IMR-90 (cell line): ENCODE data around the gene SERP1. TPM values are rescaled to one million over a fixed set of nuclear protein-coding genes. Genes with fewer than 3 reads are reported as not detected.
A peak's percentile ranks its signal among the peaks of the same experiment; 100 is the strongest.

ENCODE experiments used
- ATAC-seq: fragments of 200-7000 bp; cut with Tn5 transposase; 2 replicates; pipeline ENCODE4 v1.9.1; 2020; ENCODE audit warnings: low read depth, mild to moderate bottlenecking, moderate library complexity
- BruUV-seq: library from RNA; stranded (reverse); fragments of 400-500 nt; replicated peaks from 2 replicates; lab custom pipeline; 2021; lab: Mats Ljungman, UMichigan
- CTCF ChIA-PET: fragments of 300-600 bp; formaldehyde crosslinking; extraction: SDS; loops from one replicate; lab custom pipeline; 2021; ENCODE audit warnings: antibody characterized with exemption; lab: Yijun Ruan, JAX
- POLR2A ChIA-PET: fragments of 300-600 bp; sonication (Branson Sonifier 250); formaldehyde crosslinking; loops from one replicate; lab custom pipeline; 2022; ENCODE audit warnings: antibody characterized with exemption; ENCODE audit not compliant: unreplicated experiment; lab: Charles Lee
- DNase-seq: peaks from one replicate; pipeline ENCODE4 v3.0.0; 2013
- H2AFZ ChIP-seq: replicated peaks from 2 replicates; pipeline ENCODE3; 2013; ENCODE audit warnings: low read length, mild to moderate bottlenecking; ENCODE audit not compliant: poor library complexity
- H2AK5ac ChIP-seq: 2 replicates; pipeline ENCODE4 v1.6.1; 2013; ENCODE audit warnings: low read depth, low read length, inconsistent platforms
- H2AK9ac ChIP-seq: replicated peaks from 2 replicates; pipeline ENCODE3; 2013; ENCODE audit warnings: mild to moderate bottlenecking, low read depth, low read length, moderate library complexity; ENCODE audit not compliant: poor library complexity
- H2BK120ac ChIP-seq: 2 replicates; pipeline ENCODE4 v1.6.1; 2013; ENCODE audit warnings: low read depth, low read length, inconsistent platforms
- H2BK15ac ChIP-seq: 3 replicates; pipeline ENCODE4 v1.6.1; 2013; ENCODE audit warnings: low read depth, low read length, inconsistent platforms
- H2BK20ac ChIP-seq: 2 replicates; pipeline ENCODE4 v1.6.1; 2013; ENCODE audit warnings: low read depth, mild to moderate bottlenecking, inconsistent platforms, low read length, moderate library complexity
- H2BK5ac ChIP-seq: 2 replicates; pipeline ENCODE4 v1.6.1; 2013; ENCODE audit warnings: mild to moderate bottlenecking, low read depth, low read length, inconsistent platforms; ENCODE audit not compliant: poor library complexity, severe bottlenecking
- H3K14ac ChIP-seq: replicated peaks from 2 replicates; pipeline ENCODE4 v1.6.1; 2013; ENCODE audit warnings: low read depth, low read length, inconsistent platforms
- H3K18ac ChIP-seq: 2 replicates; pipeline ENCODE4 v1.6.1; 2013; ENCODE audit warnings: low read depth, low read length, control low read depth
- H3K23ac ChIP-seq: 2 replicates; pipeline ENCODE4 v1.6.1; 2013; ENCODE audit warnings: low read depth, low read length, inconsistent platforms
- H3K27ac ChIP-seq: 2 replicates; pipeline ENCODE4 v1.5.1; 2013; ENCODE audit warnings: mild to moderate bottlenecking, control low read depth, low read length; ENCODE audit not compliant: insufficient read depth
- H3K27me3 ChIP-seq: 2 replicates; pipeline ENCODE4 v1.6.1; 2013; ENCODE audit warnings: low read length; ENCODE audit not compliant: control insufficient read depth, insufficient read depth
- H3K36me3 ChIP-seq: 2 replicates; pipeline ENCODE4 v1.6.1; 2013; ENCODE audit warnings: low read length, mixed read lengths; ENCODE audit not compliant: control insufficient read depth, insufficient read depth
- H3K4ac ChIP-seq: 2 replicates; pipeline ENCODE4 v1.6.1; 2013; ENCODE audit warnings: low read depth, low read length, inconsistent platforms
- H3K4me1 ChIP-seq: 2 replicates; pipeline ENCODE4 v1.6.1; 2013; ENCODE audit warnings: low read length, mixed read lengths; ENCODE audit not compliant: control insufficient read depth, insufficient read depth
- H3K4me2 ChIP-seq: 2 replicates; pipeline ENCODE4 v1.6.1; 2013; ENCODE audit warnings: low read depth, mild to moderate bottlenecking, control low read depth, low read length, moderate library complexity
- H3K4me3 ChIP-seq: 2 replicates; pipeline ENCODE4 v1.5.1; 2013; ENCODE audit warnings: low read depth, mild to moderate bottlenecking, control low read depth, low read length, moderate library complexity; ENCODE audit not compliant: insufficient read depth
- H3K56ac ChIP-seq: 2 replicates; pipeline ENCODE4 v1.6.1; 2013; ENCODE audit warnings: low read length, inconsistent platforms; ENCODE audit not compliant: insufficient read depth; ENCODE audit errors: extremely low read depth
- H3K79me1 ChIP-seq, 2 experiments: 2 replicates each; pipeline ENCODE4 v1.6.1; 2013; ENCODE audit warnings: low read length in 2 of 2, inconsistent platforms in 1 of 2, low read depth in 1 of 2
- H3K9ac ChIP-seq: 2 replicates; pipeline ENCODE4 v1.6.1; 2013; ENCODE audit warnings: low read depth, low read length, control low read depth
- H3K9me1 ChIP-seq: 2 replicates; pipeline ENCODE4 v1.6.1; 2013; ENCODE audit warnings: low read length, inconsistent platforms; ENCODE audit not compliant: insufficient read depth
- H3K9me3 ChIP-seq: 2 replicates; pipeline ENCODE4 v1.6.1; 2013; ENCODE audit warnings: low read length; ENCODE audit not compliant: control insufficient read depth, insufficient read depth
- H4K20me1 ChIP-seq: 2 replicates; pipeline ENCODE4 v1.6.1; 2013; ENCODE audit warnings: low read length, inconsistent platforms; ENCODE audit not compliant: insufficient read depth
- H4K5ac ChIP-seq: 2 replicates; pipeline ENCODE4 v1.6.1; 2013; ENCODE audit warnings: mild to moderate bottlenecking, low read depth, low read length, control low read depth
- H4K8ac ChIP-seq, 2 experiments: 2 replicates each; pipeline ENCODE4 v1.6.1; 2013; ENCODE audit warnings: low read depth in 2 of 2, low read length in 2 of 2, control low read depth in 1 of 2, inconsistent platforms in 1 of 2
- H4K91ac ChIP-seq: 2 replicates; pipeline ENCODE4 v1.6.1; 2013; ENCODE audit warnings: low read depth, low read length, inconsistent platforms; ENCODE audit not compliant: insufficient read depth
- CEBPB ChIP-seq: IDR thresholded peaks from 2 replicates; pipeline ENCODE4 v1.6.1; 2012; ENCODE audit warnings: low read depth, low read length, improper control_type of control experiment
- MXI1 ChIP-seq: IDR thresholded peaks from 2 replicates; pipeline ENCODE4 v1.6.1; 2012; ENCODE audit warnings: low read depth, mild to moderate bottlenecking, low read length, moderate library complexity, borderline replicate concordance
- POLR2A ChIP-seq: IDR thresholded peaks from 2 replicates; pipeline ENCODE4 v1.6.1; 2012; ENCODE audit warnings: mild to moderate bottlenecking, low read depth, low read length
- RFX5 ChIP-seq: IDR thresholded peaks from 2 replicates; pipeline ENCODE4 v1.8.0; 2012; ENCODE audit warnings: low read depth, mild to moderate bottlenecking, low read length, moderate library complexity
- WGBS, 2 experiments: methylation state at CpG; one replicate each; pipeline versions ENCODE4 v1.1.5 to v1.1.7; 2013; ENCODE audit warnings: missing lambda C conversion rate in 2 of 2; ENCODE audit not compliant: insufficient read length in 1 of 2; ENCODE audit errors: extremely low coverage in 2 of 2; 5-methylcytosine and 5-hydroxymethylcytosine counted together
- dilution Hi-C: fragments of 300-500 bp; cut with HindIII; formaldehyde crosslinking; loops from one replicate; pipeline ENCODE4 v1.14.3; 2018; ENCODE audit warnings: low sequenced_read_pairs; ENCODE audit not compliant: unreplicated experiment
- in situ Hi-C: fragments of 300-500 bp; cut with MboI; formaldehyde crosslinking; loops from 3 replicates; pipeline ENCODE4 v1.14.3; 2019; ENCODE audit warnings: low sequenced_read_pairs, inconsistent platforms, mixed read lengths
- intact Hi-C: fragments of 100-400 bp; cut with micrococcal nuclease; formaldehyde crosslinking; loops from 2 replicates; pipeline ENCODE4 v1.10.0; 2022
- polyA plus RNA-seq, 3 experiments: library from polyadenylated mRNA; depleted of rRNA; stranded (reverse); fragments of >200 nt; gene quantifications; 2 replicates each; pipeline ENCODE4 v1.2.3, GENCODE V29; 2012; ENCODE audit warnings: low replicate concordance in 1 of 3
- total RNA-seq: library from RNA; depleted of rRNA; stranded (reverse); fragments of >200 nt; gene quantifications from 2 replicates; pipeline ENCODE4 v1.2.3, GENCODE V29; 2012

SERP1 gene
- total and polyA plus RNA-seq, 2 of the 4 experiments (the other 2 are of a cell fraction) = 64.0 to 73.4 TPM

DNA sequence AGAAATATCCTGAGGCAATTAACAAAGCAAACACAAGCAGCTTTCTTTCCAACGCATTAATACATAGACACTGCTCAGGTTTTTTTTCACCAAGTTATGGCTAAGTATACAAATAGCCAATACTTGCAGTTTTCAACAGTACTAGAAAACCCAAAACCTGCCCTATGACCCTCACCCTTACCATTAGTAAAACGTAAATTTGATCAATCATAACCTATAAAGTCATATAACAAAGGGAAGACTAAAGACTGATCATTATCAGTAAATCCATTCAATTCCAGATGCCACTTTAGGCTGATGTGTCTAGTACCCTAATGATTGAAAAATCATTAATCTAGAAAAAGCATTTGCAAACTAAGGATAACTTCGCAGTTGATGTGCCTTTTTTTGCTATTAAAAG, 3.2 kb downstream of the SERP1 start:
- intact Hi-C loops (no loop called here), in situ Hi-C loops (no loop called here), dilution Hi-C loops (no loop called here)
- no peaks in the 10 kb centered on the region for H3K9me3 ChIP-seq
- H3K27me3 ChIP-seq = no peaks in the 10 kb centered on the region
- H3K4ac ChIP-seq = no peak overlapping the region
- no peak overlapping the region for H3K56ac ChIP-seq
- H2AK9ac ChIP-seq = no peak overlapping the region
- POLR2A ChIA-PET = no interaction called here
- H3K36me3 ChIP-seq = no peaks in the 10 kb centered on the region
- ATAC-seq = no peak
- H2AFZ ChIP-seq = no peak overlapping the region
- H3K4me2 ChIP-seq = no peak overlapping the region
- no peak overlapping the region for H2BK15ac ChIP-seq
- 83% methylated on average over 1 of the region's 3 CpGs; no CpG with 5 or more reads in 1 of the 2 experiments for WGBS, 2 experiments
- CTCF ChIA-PET = interaction anchor here (1.2 kb wide), 1 partner anchor 178 kb away, joined by 3 read pairs; no protein-coding TSS in a partner anchor
- peaks cover 12 to 51% of the 10 kb centered on the region in 2 experiments for H3K79me1 ChIP-seq
- H3K14ac ChIP-seq = no peak overlapping the region
- H3K4me3 ChIP-seq = no peak overlapping the region
- no peak overlapping the region for H4K5ac ChIP-seq
- H3K27ac ChIP-seq = no peak overlapping the region
- 0 out of 2 replicates have a peak, but pooled peaks cover 2% of the 10 kb centered on the region for H3K9me1 ChIP-seq
- no peak overlapping the region for H3K23ac ChIP-seq
- no peak overlapping the region for H4K91ac ChIP-seq
- TF ChIP-seq RFX5 (no peak), MXI1 (no peak), POLR2A (peak; percentile 75), CEBPB (no peak)
- no peak overlapping the region for H3K18ac ChIP-seq
- no peak overlapping the region for H3K9ac ChIP-seq
- no peak for DNase-seq
- no peak overlapping the region for H2AK5ac ChIP-seq
- H3K4me1 ChIP-seq = no peaks in the 10 kb centered on the region
- H2BK120ac ChIP-seq = no peak overlapping the region
- no peak overlapping the region for H4K8ac ChIP-seq
- no TSS peak for BruUV-seq
- H4K20me1 ChIP-seq = peaks cover 37% of the 10 kb centered on the region; the same call in 1 of the 2 replicates
- H2BK20ac ChIP-seq = no peak overlapping the region
- H2BK5ac ChIP-seq = no peak overlapping the region
